ENCODE results near the gene LYZL6. TPM values are rescaled to one million over a fixed set of nuclear protein-coding genes. Genes with fewer than 3 reads are reported as not detected.

Gene LYZL6
- total RNA-seq, 2 donors from 2014 or later: not detected

DNA sequence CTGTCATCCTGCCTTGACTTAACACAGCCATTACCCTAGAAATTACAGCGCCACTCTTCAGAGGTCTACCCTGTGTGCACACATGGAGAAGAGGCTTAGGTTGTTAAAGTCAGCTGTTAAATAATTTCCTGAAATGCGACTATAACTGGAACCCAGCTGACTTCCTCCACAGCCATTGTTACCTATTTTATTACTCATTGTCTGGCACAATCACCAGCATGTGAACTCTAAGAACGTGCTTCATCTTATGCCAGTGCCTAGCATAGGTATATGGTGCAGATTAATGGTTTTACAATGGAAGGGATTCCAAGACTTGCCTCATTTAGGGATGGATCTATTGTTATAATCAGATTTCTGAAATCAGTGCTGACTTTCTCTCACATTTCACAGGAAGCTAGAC, 24.8 kb downstream of the LYZL6 start:
- Mint-ChIP-seq H3K9me3 (no peaks in the 10 kb centered on the region), H3K27ac (no peak overlapping the region), H3K36me3 (no peaks in the 10 kb centered on the region)
- DNase-seq (ENCODE audit: low spot score in 2 of 2): no peak
- no peak for ATAC-seq

GRCh38 chr17:35917519-35918213, 25.8 kb downstream of the LYZL6 start:
- no peaks in the 10 kb centered on the region for H3K36me3 Mint-ChIP-seq
- ATAC-seq (no peak), DNase-seq (ENCODE audit: low spot score in 2 of 2) (no peak)
- no peaks in the 10 kb centered on the region for H3K9me3 Mint-ChIP-seq
- H3K27ac Mint-ChIP-seq: no peak overlapping the region

GRCh38 chr17:35915153-35915964, 28.2 kb downstream of the LYZL6 start:
- DNase-seq (ENCODE audit: low spot score in 2 of 2): peak in 1 of 2 donors; percentile 21
- H3K36me3 Mint-ChIP-seq: no peaks in the 10 kb centered on the region
- H3K9me3 Mint-ChIP-seq: no peaks in the 10 kb centered on the region
- no peak overlapping the region for H3K27ac Mint-ChIP-seq
- no peak for ATAC-seq

GRCh38 chr17:35914354-35914753, 29.2 kb downstream of the LYZL6 start:
- Mint-ChIP-seq H3K27ac (peak overlapping the region in 1 of 2 donors; percentile 10), H3K9me3 (no peaks in the 10 kb centered on the region), H3K36me3 (no peaks in the 10 kb centered on the region)
- ATAC-seq: no peak
- peak in 1 of 2 donors; percentile 26 for DNase-seq (ENCODE audit: low spot score in 2 of 2)

GRCh38 chr17:35913609-35914008, 29.9 kb downstream of the LYZL6 start:
- DNase-seq (ENCODE audit: low spot score in 2 of 2) (no peak), ATAC-seq (no peak)
- Mint-ChIP-seq H3K9me3 (no peaks in the 10 kb centered on the region), H3K27ac (peak overlapping the region in 1 of 2 donors; percentile 11), H3K36me3 (no peaks in the 10 kb centered on the region)

- peak in 1 of 2 donors; percentile 6 for DNase-seq (ENCODE audit: low spot score in 2 of 2)
- H3K36me3 Mint-ChIP-seq: no peaks in the 10 kb centered on the region
- peak overlapping the region in 1 of 2 donors; percentile 11 for H3K27ac Mint-ChIP-seq
- ATAC-seq: peak in 1 of 2 donors; percentile 69
- H3K9me3 Mint-ChIP-seq: no peaks in the 10 kb centered on the region
Observed at GRCh38 chr17:35912942-35913341, 30.6 kb downstream of the LYZL6 start.

GRCh38 chr17:35912339-35912912, 31.1 kb downstream of the LYZL6 start:
- H3K27ac Mint-ChIP-seq: peak overlapping the region in 1 of 2 donors; percentile 11
- H3K9me3 Mint-ChIP-seq: no peaks in the 10 kb centered on the region
- DNase-seq (ENCODE audit: low spot score in 2 of 2): peak in 1 of 2 donors; percentile 13
- H3K36me3 Mint-ChIP-seq: no peaks in the 10 kb centered on the region
- ATAC-seq: no peak

DNA sequence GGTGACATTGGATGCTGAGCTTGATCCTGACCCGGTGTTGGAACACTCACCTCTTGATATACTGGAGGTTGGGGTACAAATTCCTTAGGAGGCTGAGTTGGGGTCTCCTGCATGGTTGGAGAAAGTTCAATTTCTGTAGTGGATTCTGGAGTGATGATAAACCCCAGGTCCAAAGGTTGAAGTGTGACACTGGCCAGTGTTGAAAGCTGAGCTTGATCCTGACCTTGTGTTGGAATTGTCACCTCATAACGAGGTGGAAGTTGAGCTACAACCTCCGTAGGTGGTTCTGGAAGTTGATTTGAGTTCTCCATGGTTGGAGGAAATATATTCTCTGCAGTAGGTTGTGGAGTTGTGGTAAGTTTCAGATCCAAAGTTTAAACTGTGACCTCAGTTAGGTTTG, 34.1 kb downstream of the LYZL6 start:
- DNase-seq (ENCODE audit: low spot score in 2 of 2) (peak in 1 of 2 donors; percentile 2), ATAC-seq (no peak)
- no peaks in the 10 kb centered on the region for H3K36me3 Mint-ChIP-seq
- no peaks in the 10 kb centered on the region for H3K9me3 Mint-ChIP-seq
- no peak overlapping the region for H3K27ac Mint-ChIP-seq

DNA sequence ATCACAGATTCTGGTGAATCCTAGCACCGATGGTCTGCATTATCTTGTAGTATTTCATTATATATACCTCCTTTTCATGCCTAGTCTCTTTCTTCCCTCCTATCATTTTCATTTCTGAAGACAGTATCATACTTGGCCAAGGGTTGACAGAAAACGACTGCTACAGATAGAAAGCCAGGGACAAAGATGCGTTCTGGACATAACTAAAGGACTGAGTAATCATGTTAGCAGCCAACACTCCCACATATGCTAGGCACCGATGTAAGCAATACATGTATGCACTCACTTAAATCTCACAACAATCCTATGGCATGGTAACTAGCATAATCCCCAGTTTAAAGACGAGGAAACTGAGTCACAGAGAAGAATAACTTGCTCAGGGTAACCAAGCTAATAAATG, 35.8 kb downstream of the LYZL6 start:
- H3K27ac Mint-ChIP-seq: no peak overlapping the region
- H3K36me3 Mint-ChIP-seq: no peaks in the 10 kb centered on the region
- DNase-seq (ENCODE audit: low spot score in 2 of 2) (no peak), ATAC-seq (no peak)
- no peaks in the 10 kb centered on the region for H3K9me3 Mint-ChIP-seq

DNA sequence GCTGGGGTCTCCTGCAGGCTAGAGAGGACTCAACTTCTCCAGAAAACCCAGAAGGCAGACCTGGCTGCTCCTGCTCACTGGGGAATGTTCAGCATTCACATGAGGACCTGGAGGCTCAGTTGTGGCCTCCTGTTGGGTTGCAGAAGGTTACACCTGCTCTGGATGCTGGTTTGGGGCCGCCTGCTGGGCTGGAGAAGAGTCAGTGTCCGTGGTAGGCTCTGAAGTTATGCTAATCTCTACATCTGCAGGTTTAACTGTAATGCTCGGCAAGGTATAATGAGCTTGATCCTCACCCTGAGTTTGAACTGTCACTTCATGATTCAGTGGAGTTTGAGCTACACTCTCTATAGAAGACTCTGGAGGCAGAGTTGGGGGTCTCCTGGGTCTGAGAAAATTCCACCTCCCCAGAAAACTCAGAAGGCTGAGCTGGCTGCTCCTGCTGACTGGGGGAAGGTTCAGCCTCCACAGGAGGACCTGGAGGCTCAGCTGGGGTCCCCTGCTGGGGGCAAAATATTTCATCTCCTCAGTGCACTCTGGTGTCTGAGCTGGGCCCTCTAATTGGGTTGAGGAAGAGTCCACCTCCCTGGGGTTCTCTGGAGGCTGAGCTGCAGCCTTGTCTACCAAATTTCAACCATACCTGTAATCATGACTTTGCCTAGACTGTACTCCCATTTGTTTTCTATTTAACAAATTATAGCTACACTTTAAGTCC, 36.4 kb downstream of the LYZL6 start:
- H3K9me3 Mint-ChIP-seq: no peaks in the 10 kb centered on the region
- H3K36me3 Mint-ChIP-seq: no peaks in the 10 kb centered on the region
- ATAC-seq (no peak), DNase-seq (ENCODE audit: low spot score in 2 of 2) (peak in 1 of 2 donors; percentile 34)
- H3K27ac Mint-ChIP-seq: no peak overlapping the region

GRCh38 chr17:35906191-35906925, 37.2 kb downstream of the LYZL6 start:
- DNase-seq (ENCODE audit: low spot score in 2 of 2): peak in 1 of 2 donors; percentile 6
- H3K36me3 Mint-ChIP-seq: no peaks in the 10 kb centered on the region
- no peak overlapping the region for H3K27ac Mint-ChIP-seq
- no peak for ATAC-seq
- H3K9me3 Mint-ChIP-seq: no peaks in the 10 kb centered on the region

- no peaks in the 10 kb centered on the region for H3K9me3 Mint-ChIP-seq
- H3K36me3 Mint-ChIP-seq: no peaks in the 10 kb centered on the region
- H3K27ac Mint-ChIP-seq: no peak overlapping the region
- no peak for ATAC-seq
- no peak for DNase-seq (ENCODE audit: low spot score in 2 of 2)
Observed at GRCh38 chr17:35903451-35903850, 40.1 kb downstream of the LYZL6 start.

DNA sequence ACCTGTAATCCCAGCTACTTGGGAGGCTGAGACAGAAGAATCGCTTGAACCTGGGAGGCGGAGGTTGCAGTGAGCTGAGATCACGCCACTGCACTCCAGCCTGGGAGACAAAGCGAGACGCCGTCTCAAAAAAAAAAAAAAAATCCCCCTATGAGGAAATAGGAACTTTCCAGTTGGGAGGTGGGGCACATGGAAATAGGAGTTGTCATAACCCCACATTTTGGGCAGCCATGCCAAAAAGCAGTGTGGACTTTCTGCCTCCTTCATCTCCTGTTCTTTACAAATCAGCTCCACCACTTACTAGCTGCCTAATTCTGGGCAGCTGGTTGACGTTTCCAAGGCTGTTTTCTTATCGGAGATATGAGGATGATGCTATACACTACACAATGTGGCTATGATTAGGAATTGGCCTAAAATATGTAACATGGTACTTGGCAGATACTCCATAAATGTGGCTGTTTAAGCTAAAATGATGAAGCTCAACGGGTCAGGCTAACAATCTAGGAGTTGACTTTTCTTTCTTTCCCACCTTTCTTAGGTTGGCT, 41.8 kb downstream of the LYZL6 start:
- no peak overlapping the region for H3K27ac Mint-ChIP-seq
- H3K36me3 Mint-ChIP-seq: no peaks in the 10 kb centered on the region
- H3K9me3 Mint-ChIP-seq: no peaks in the 10 kb centered on the region
- ATAC-seq: no peak
- peak in 1 of 2 donors; percentile 7 for DNase-seq (ENCODE audit: low spot score in 2 of 2)

- no peak for ATAC-seq
- H3K27ac Mint-ChIP-seq: peak overlapping the region in 1 of 2 donors; percentile 90
- no peaks in the 10 kb centered on the region for H3K36me3 Mint-ChIP-seq
- H3K9me3 Mint-ChIP-seq: no peaks in the 10 kb centered on the region
- no peak for DNase-seq (ENCODE audit: low spot score in 2 of 2)
Observed at GRCh38 chr17:35900708-35901480, 42.6 kb downstream of the LYZL6 start.

DNA sequence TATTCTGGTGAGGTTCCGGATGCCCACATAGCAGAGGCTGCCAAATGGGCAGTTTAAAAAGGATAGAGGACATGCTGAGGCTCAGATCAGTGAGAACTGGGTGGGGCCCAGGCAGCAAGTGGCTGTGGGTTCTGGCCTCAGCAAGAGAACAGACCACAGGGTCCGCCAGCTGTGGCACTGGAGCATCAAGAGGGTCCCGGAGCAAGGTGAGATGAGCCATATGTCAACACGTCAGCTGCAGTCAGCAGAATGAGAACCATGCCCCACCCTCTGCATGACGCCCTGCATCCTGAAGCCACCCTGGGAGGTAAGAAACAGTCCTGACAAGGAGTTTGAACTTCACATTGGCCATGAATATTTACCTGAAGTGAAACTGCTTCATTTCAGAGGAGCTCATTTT, 43.2 kb downstream of the LYZL6 start:
- Mint-ChIP-seq H3K9me3 (no peaks in the 10 kb centered on the region), H3K27ac (peak overlapping the region in 1 of 2 donors; percentile 17), H3K36me3 (no peaks in the 10 kb centered on the region)
- no peak for ATAC-seq
- DNase-seq (ENCODE audit: low spot score in 2 of 2): no peak

Measured in activated naive CD4-positive, alpha-beta T cell treated with anti-CD3 and anti-CD28 coated beads, Interleukin-2, amount 50 U/mL, for 72 hours (primary cell).